Esophagus (tissue), 2 donors: Measurements from ENCODE around the gene SMYD3. TPM values are rescaled to one million over a fixed set of nuclear protein-coding genes. Genes with fewer than 3 reads are reported as not detected.

Experiments
- H3K27ac ChIP-seq, 2 donors: one replicate each; pipeline ENCODE4 v1.5.1; 2013; ENCODE audit warnings: low read depth in 2 of 2, mild to moderate bottlenecking in 2 of 2, inconsistent platforms in 1 of 2, low read length in 1 of 2, moderate library complexity in 1 of 2
- H3K27me3 ChIP-seq, 2 donors: one replicate each; pipeline ENCODE4 v1.6.1; 2013; ENCODE audit warnings: low read length in 2 of 2, control low read depth in 1 of 2, mild to moderate bottlenecking in 1 of 2; ENCODE audit not compliant: insufficient read depth in 2 of 2, control insufficient read depth in 1 of 2
- H3K36me3 ChIP-seq, 2 donors: one replicate each; pipeline ENCODE4 v1.6.1; 2013; ENCODE audit warnings: low read length in 1 of 2; ENCODE audit not compliant: control insufficient read depth in 2 of 2, insufficient read depth in 2 of 2
- H3K4me1 ChIP-seq, 2 donors: one replicate each; pipeline ENCODE4 v1.6.1; 2013; ENCODE audit warnings: low read length in 1 of 2; ENCODE audit not compliant: control insufficient read depth in 2 of 2, insufficient read depth in 2 of 2
- H3K4me3 ChIP-seq, 2 donors: one replicate each; pipeline ENCODE4 v1.5.1; 2013; ENCODE audit warnings: low read length in 2 of 2, mild to moderate bottlenecking in 2 of 2, low read depth in 1 of 2, moderate library complexity in 1 of 2
- H3K9me3 ChIP-seq, 2 donors: one replicate each; pipeline ENCODE4 v1.6.1; 2013; ENCODE audit warnings: mild to moderate bottlenecking in 2 of 2, low read depth in 1 of 2, low read length in 1 of 2, moderate library complexity in 1 of 2; ENCODE audit not compliant: control insufficient read depth in 2 of 2, insufficient read depth in 1 of 2
- WGBS, 2 donors: extraction: QIAGEN DNeasy Blood & Tissue Kit; methylation state at CpG; one replicate each; pipeline ENCODE4 v1.1.7; 2013; 5-methylcytosine and 5-hydroxymethylcytosine counted together
- polyA plus RNA-seq, 2 donors: library from polyadenylated mRNA; stranded (reverse); fragments of 200-250 nt; gene quantifications; one replicate each; pipeline ENCODE4 v1.2.3, GENCODE V29; 2013
- donor health status: healthy with polysubstance abuse.
- donor health status: Bipolar disorder and iron deficiency.

The SMYD3 gene
- polyA plus RNA-seq, 2 donors = 5.0 to 5.7 TPM

DNA sequence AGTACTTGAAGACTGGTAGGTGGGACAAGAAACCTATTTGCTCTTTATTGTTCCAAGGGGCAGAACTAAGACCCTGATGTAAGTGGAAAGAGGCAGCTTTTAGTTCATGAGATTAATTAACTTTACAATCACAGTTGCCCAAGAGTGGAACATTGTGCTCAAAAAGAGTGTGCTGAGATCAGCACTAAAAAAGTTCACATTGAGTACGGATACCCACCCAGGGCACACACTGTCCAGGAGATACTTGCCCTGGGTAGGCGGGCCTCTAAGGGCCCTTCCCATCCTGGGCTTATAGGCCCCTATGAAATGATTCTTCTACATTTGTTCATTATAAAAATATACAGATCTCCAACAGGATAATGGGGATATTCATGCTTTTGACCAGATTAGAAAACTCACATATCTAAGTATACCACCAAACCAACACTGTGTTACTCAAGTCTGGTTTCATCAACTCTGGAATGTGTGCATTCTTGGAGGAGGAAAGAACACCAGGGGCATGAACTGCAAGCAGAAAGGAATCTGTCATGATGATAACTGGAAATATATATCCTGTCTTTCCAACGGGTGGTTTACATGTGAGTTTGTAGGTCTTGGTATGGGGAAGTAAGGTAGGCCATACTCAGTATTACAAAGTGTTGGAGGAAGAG, 626.2 kb downstream of the SMYD3 start:
- WGBS, 2 donors = 85 to 89% methylated on average over 3 of the region's 3 CpGs
- Histone ChIP-seq H3K36me3 (no peaks in the 10 kb centered on the region), H3K9me3 (no peaks in the 10 kb centered on the region), H3K27me3 (no peaks in the 10 kb centered on the region), H3K27ac (no peak overlapping the region), H3K4me3 (no peak overlapping the region), H3K4me1 (no peaks in the 10 kb centered on the region)

DNA sequence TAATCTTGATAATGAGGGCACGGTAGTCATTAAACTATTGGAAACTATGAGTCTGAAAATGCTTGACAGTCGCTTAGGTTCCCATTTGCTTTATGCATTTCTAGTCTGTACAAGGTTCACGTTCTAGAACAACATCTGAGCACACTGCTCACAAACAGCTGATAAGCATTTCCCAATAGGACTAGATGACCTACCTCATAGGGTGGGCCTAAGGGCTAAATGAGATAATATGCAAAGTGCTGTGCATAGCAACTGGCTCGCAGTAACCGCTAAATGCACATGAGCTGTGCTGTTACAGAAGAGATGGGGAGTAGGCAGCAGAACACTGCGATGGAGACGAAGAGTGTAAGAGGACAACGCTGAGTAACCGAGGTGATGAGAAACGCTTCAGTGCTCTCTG, 628.0 kb downstream of the SMYD3 start:
- Histone ChIP-seq H3K27ac (no peak overlapping the region), H3K27me3 (no peaks in the 10 kb centered on the region), H3K9me3 (no peaks in the 10 kb centered on the region), H3K4me3 (no peak overlapping the region), H3K36me3 (no peaks in the 10 kb centered on the region), H3K4me1 (no peaks in the 10 kb centered on the region)
- 95 to 96% methylated on average over 10 of the region's 10 CpGs for WGBS, 2 donors

DNA sequence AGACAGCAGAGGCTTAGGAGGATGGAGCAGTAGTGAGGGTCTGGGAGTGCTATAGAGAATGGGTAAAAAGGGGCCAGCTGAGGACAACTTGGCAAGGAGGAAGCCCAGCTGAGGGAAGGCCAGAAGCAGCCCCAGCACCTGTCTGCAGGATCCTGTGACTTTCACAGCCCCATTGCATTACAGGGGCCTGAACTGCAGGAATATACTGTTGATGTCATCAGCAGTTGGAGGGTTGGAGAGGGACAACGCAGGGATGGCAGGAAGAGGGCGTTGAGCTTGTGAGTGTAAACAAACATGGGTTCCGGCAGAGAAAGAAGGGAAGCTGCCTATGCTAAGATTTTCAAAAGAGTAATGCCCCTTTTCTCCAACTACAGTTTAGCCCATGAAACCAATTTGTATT, 628.5 kb downstream of the SMYD3 start:
- Histone ChIP-seq H3K27ac (no peak overlapping the region), H3K4me3 (no peak overlapping the region), H3K9me3 (no peaks in the 10 kb centered on the region), H3K36me3 (no peaks in the 10 kb centered on the region), H3K27me3 (no peaks in the 10 kb centered on the region), H3K4me1 (no peaks in the 10 kb centered on the region)
- 77 to 92% methylated on average over 3 of the region's 3 CpGs for whole genome bisulfite sequencing, 2 donors

DNA sequence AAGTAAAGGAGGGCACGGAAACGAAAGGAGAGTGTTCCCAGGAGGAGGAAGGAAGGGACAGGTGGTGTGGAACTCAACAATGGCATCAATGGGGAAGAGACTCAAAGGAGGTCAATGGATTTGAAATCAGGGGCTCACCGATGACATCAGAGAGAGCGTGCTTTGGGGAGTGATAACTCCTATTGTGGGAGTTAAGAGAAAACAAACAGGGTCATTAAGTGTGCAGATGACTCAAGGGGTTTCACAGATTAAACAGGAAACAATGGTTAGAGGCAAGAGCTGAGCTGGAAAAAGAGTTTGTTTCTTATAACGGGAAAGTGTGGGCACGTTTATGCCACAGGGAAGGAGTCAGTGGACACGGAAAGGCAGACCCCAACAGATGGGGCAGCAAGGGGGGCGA, 629.1 kb downstream of the SMYD3 start:
- H3K4me1 ChIP-seq = no peaks in the 10 kb centered on the region
- H3K4me3 ChIP-seq = no peak overlapping the region
- no peaks in the 10 kb centered on the region for H3K36me3 ChIP-seq
- WGBS, 2 donors = 79 to 80% methylated on average over 8 of the region's 8 CpGs
- no peaks in the 10 kb centered on the region for H3K27me3 ChIP-seq
- H3K9me3 ChIP-seq = no peaks in the 10 kb centered on the region
- H3K27ac ChIP-seq = no peak overlapping the region

DNA sequence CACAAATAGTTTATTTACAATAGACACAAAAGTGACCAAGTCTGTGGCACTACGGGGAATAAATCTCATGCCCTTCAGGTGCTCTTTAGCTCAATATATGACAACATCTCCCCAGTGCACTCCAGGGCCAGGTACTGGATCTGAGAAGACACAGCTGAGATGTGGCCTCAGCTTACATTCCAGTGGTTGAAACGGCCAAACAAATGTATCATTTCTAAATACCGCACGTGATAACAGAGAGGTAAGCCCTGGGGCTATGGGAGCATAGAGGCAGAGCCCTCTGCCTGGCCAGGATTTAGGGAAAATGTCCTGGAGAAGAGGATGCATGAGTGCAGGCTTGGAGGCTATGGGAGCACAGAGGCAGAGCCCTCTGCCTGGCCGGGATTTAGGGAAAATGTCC, 630.5 kb downstream of the SMYD3 start:
- no peaks in the 10 kb centered on the region for H3K27me3 ChIP-seq
- H3K27ac ChIP-seq = no peak overlapping the region
- 72 to 73% methylated on average over 5 of the region's 5 CpGs for WGBS, 2 donors
- no peaks in the 10 kb centered on the region for H3K9me3 ChIP-seq
- H3K36me3 ChIP-seq = no peaks in the 10 kb centered on the region
- no peak overlapping the region for H3K4me3 ChIP-seq
- H3K4me1 ChIP-seq = no peaks in the 10 kb centered on the region

DNA sequence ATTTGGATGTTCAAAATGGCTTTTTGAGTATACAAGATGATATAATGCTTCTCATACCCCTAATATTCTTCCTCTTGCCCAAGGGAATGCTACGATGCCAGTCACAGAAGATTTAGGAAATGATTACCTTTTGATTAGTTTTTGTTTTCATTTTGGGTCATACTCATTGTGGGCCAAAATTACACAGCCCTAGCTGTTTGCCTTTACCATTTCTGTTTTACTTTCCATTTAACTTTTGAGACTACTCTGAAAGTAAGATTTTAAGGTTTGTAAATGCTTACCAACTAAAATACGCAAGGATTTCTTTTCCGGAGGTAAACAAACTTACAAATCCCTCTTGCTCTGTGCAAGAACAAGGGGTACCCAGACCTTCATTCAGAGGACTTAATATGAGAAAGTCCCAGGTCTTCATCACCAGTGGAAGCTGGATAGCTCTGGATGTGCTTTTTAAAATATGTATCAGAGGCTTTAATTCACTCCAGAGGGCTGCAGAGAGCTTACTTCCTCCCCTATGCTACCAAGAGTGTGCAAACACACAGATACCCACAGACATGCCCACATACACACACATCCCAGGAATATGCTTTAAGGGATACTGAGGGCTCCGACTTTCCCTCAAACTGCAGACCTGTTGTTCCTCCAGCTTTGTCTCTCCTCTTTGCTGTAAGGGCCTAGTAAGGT, 631.4 kb downstream of the SMYD3 start:
- WGBS, 2 donors = 63 to 69% methylated on average over 4 of the region's 4 CpGs
- H3K9me3 ChIP-seq = no peaks in the 10 kb centered on the region
- no peaks in the 10 kb centered on the region for H3K36me3 ChIP-seq
- H3K27ac ChIP-seq = no peak overlapping the region
- no peaks in the 10 kb centered on the region for H3K4me1 ChIP-seq
- H3K4me3 ChIP-seq = no peak overlapping the region
- H3K27me3 ChIP-seq = no peaks in the 10 kb centered on the region

DNA sequence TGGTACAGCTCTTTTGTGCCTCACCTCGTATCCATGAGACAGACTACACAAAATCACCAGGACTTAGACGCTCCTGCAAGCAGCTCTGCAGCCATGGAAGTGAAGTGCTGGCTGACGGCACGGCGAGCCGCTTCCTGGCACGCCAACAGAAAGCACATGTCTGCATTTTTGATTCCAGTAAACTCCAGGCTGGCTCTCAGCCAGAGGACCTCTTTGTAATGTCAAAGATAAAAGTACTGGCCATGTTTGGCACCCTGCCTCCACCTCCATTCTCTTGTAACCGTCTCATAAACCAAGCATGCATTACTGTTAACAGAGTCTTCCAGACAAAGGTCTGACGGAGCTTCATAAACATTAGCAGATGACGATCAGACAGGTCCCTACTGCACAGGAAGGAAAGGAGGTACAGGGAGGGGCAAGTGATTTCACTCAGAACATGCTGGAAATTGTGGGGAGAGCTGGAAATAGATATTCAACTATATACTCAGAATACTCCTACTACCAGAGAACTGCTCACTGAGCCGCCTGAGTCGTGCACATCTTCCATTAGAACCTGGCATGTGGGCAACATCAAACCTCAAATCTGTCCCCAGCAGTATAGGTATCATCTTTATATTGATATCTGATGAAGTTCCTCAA, 632.0 kb downstream of the SMYD3 start:
- Histone ChIP-seq H3K36me3 (no peaks in the 10 kb centered on the region), H3K27me3 (no peaks in the 10 kb centered on the region), H3K4me3 (no peak overlapping the region), H3K4me1 (no peaks in the 10 kb centered on the region), H3K9me3 (no peaks in the 10 kb centered on the region), H3K27ac (no peak overlapping the region)
- WGBS, 2 donors = 28 to 35% methylated on average over 12 of the region's 12 CpGs

DNA sequence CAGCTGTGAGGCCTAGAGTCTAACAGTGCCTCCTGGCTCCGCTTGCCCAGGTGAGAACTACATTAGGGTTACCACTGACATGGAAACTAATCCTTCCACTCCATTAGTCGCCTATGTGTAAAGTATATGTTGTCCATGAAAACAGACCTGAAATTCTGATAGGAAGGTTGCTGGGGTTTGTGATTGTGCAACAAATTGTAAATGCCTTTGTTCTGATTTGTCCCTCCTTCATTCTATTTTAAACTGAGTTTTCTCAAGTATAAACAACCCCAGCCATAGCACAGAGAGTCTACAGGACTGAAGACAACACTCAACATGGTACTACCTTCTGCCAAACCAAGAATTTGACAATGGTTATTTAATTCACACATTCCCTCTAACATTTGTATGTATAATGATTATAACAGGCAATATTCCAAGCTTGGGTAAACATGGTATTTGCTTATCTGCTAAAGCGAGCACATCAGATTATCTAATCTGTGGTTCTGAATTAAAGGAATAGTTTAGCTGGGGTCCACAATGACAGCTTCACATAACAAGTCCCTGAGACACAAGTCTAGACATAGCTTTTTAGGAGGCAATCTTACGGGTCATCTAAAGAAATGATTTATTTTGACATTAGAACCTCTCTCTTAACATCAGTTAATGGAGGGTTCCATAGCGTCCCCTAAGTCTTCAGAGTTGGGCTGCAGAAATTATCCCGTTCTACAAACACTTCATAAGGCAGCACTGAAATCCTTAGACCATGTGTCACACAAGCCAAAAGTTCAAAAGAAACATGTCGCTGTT, 633.0 kb downstream of the SMYD3 start:
- Histone ChIP-seq H3K4me1 (no peaks in the 10 kb centered on the region), H3K9me3 (no peaks in the 10 kb centered on the region), H3K36me3 (no peaks in the 10 kb centered on the region), H3K27me3 (no peaks in the 10 kb centered on the region), H3K4me3 (no peak overlapping the region), H3K27ac (no peak overlapping the region)
- 88 to 91% methylated on average over 7 of the region's 7 CpGs for WGBS, 2 donors

DNA sequence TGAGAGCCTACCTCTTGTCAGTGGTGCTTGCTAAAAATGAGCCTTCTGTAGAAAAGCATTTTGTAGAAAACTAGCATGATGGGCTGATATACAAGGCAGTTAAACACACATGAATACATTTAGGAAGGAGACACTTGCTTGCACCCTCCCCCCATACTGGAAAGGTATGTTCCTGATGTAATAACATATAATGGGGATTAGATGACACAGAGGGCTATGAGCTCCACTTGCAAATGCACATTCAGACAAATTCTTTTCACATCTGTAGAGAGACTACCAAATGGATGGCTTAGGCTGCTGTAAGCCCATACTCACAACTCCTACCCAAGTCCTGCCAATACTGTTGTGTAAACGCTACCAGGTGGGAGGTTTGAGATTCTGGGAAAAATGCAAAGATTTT, 634.0 kb downstream of the SMYD3 start:
- Histone ChIP-seq H3K27ac (no peak overlapping the region), H3K27me3 (no peaks in the 10 kb centered on the region), H3K4me3 (no peak overlapping the region), H3K9me3 (no peaks in the 10 kb centered on the region), H3K36me3 (no peaks in the 10 kb centered on the region), H3K4me1 (no peaks in the 10 kb centered on the region)
- WGBS, 2 donors = 96 to 100% methylated on average over 1 of the region's 1 CpG
